MM.1S (cell line): ENCODE results near the gene AGPAT3.

ENCODE experiments used
- DNase-seq: peaks from one replicate; pipeline ENCODE4 v3.0.0-alpha.2; 2015
- H2AFZ ChIP-seq: fragments of 300-600 bp; sonication (generic); 2 replicates; pipeline ENCODE4 v1.6.0; 2016; ENCODE audit warnings: antibody characterized with exemption, low read length
- H3F3A ChIP-seq: fragments of 300-600 bp; sonication (generic); 2 replicates; pipeline ENCODE4 v1.6.1; 2016; ENCODE audit warnings: mild to moderate bottlenecking, antibody characterized with exemption, low read length, moderate library complexity, mixed read lengths; ENCODE audit not compliant: insufficient read depth
- H3K27ac ChIP-seq: fragments of 300-600 bp; sonication (generic); 2 replicates; pipeline ENCODE4 v1.5.1; 2016; ENCODE audit warnings: mild to moderate bottlenecking, low read length
- H3K27me3 ChIP-seq: fragments of 300-600 bp; sonication (generic); replicated peaks from 2 replicates; pipeline ENCODE4 v1.6.0; 2016; ENCODE audit warnings: low read length; ENCODE audit not compliant: insufficient read depth
- H3K36me3 ChIP-seq: fragments of 300-600 bp; sonication (generic); replicated peaks from 2 replicates; pipeline ENCODE4 v1.6.1; 2016; ENCODE audit warnings: mild to moderate bottlenecking, low read length, mixed read lengths; ENCODE audit not compliant: insufficient read depth
- H3K4me1 ChIP-seq: fragments of 300-600 bp; sonication (generic); 2 replicates; pipeline ENCODE4 v1.6.1; 2016; ENCODE audit warnings: low read length, mixed read lengths
- H3K4me2 ChIP-seq: fragments of 300-600 bp; sonication (generic); 2 replicates; pipeline ENCODE4 v1.6.0; 2016; ENCODE audit warnings: low read depth, low read length
- H3K4me3 ChIP-seq: fragments of 300-600 bp; sonication (generic); 2 replicates; pipeline ENCODE4 v1.5.1; 2016; ENCODE audit warnings: low read length, mixed read lengths
- H3K79me2 ChIP-seq: fragments of 300-600 bp; sonication (generic); 2 replicates; pipeline ENCODE4 v1.6.1; 2016; ENCODE audit warnings: mixed run types, low read length, mixed read lengths
- H3K9ac ChIP-seq: fragments of 300-600 bp; sonication (generic); 2 replicates; pipeline ENCODE4 v1.6.1; 2016; ENCODE audit warnings: low read length, mixed read lengths
- H3K9me2 ChIP-seq: fragments of 300-600 bp; sonication (generic); replicated peaks from 2 replicates; pipeline ENCODE4 v1.6.1; 2016; ENCODE audit warnings: mild to moderate bottlenecking, low read length, mixed read lengths; ENCODE audit not compliant: insufficient read depth
- H3K9me3 ChIP-seq: fragments of 300-600 bp; sonication (generic); replicated peaks from 2 replicates; pipeline ENCODE4 v1.6.1; 2016; ENCODE audit warnings: mild to moderate bottlenecking, low read length, mixed read lengths; ENCODE audit not compliant: insufficient read depth
- H4K20me1 ChIP-seq: fragments of 300-600 bp; sonication (generic); 2 replicates; pipeline ENCODE4 v1.6.1; 2016; ENCODE audit warnings: mild to moderate bottlenecking, low read length, moderate library complexity, mixed read lengths; ENCODE audit not compliant: insufficient read depth
- CTCF ChIP-seq: fragments of 300-600 bp; sonication (generic); IDR thresholded peaks from 2 replicates; pipeline ENCODE4 v1.5.1; 2016; ENCODE audit warnings: antibody characterized with exemption, low read length, mixed read lengths
- EZH2 ChIP-seq: fragments of 300-600 bp; sonication (generic); optimal IDR thresholded peaks from 2 replicates; pipeline ENCODE3; 2017; ENCODE audit warnings: low read depth, mild to moderate bottlenecking, antibody characterized with exemption, low read length, mixed read lengths
- EZH2phosphoT487 ChIP-seq: fragments of 300-600 bp; sonication (generic); IDR thresholded peaks from 2 replicates; pipeline ENCODE4 v1.6.1; 2018; ENCODE audit warnings: antibody characterized with exemption, low read length

Gene AGPAT3

GRCh38 chr21:43936247-43936967 lies 71.4 kb downstream of the AGPAT3 start:
- peaks cover 9% of the 10 kb centered on the region; the same call in 1 of the 2 replicates for H4K20me1 ChIP-seq
- H3K4me2 ChIP-seq = no peak overlapping the region
- peaks cover 89% of the 10 kb centered on the region for H3K79me2 ChIP-seq
- no peak overlapping the region for H2AFZ ChIP-seq
- DNase-seq = no peak
- no peak overlapping the region for H3K4me3 ChIP-seq
- no peaks in the 10 kb centered on the region for H3K27me3 ChIP-seq
- H3F3A ChIP-seq = peaks cover 11% of the 10 kb centered on the region
- H3K36me3 ChIP-seq = no peaks in the 10 kb centered on the region
- H3K9me3 ChIP-seq = no peaks in the 10 kb centered on the region
- no peak overlapping the region for H3K9ac ChIP-seq
- H3K9me2 ChIP-seq = no peaks in the 10 kb centered on the region
- TF ChIP-seq EZH2phosphoT487 = no peak
- no peak for TF ChIP-seq CTCF
- TF ChIP-seq EZH2 = no peak
- H3K4me1 ChIP-seq = peaks cover 5% of the 10 kb centered on the region; the same call in 1 of the 2 replicates
- no peak overlapping the region for H3K27ac ChIP-seq

GRCh38 chr21:43937051-43937832 lies 72.2 kb downstream of the AGPAT3 start:
- H3K9ac ChIP-seq = no peak overlapping the region
- no peak overlapping the region for H3K4me3 ChIP-seq
- peaks cover 5% of the 10 kb centered on the region; the same call in 1 of the 2 replicates for H3K4me1 ChIP-seq
- no peak overlapping the region for H3K4me2 ChIP-seq
- no peaks in the 10 kb centered on the region for H3K9me3 ChIP-seq
- H2AFZ ChIP-seq = no peak overlapping the region
- H3K36me3 ChIP-seq = no peaks in the 10 kb centered on the region
- H3K27me3 ChIP-seq = no peaks in the 10 kb centered on the region
- TF ChIP-seq EZH2phosphoT487 = no peak
- TF ChIP-seq EZH2 = no peak
- TF ChIP-seq CTCF = no peak
- no peaks in the 10 kb centered on the region for H3K9me2 ChIP-seq
- H3K27ac ChIP-seq = no peak overlapping the region
- peaks cover 9% of the 10 kb centered on the region; the same call in 1 of the 2 replicates for H4K20me1 ChIP-seq
- DNase-seq = no peak
- peaks cover 89% of the 10 kb centered on the region for H3K79me2 ChIP-seq
- peaks cover 11% of the 10 kb centered on the region for H3F3A ChIP-seq

GRCh38 chr21:43937891-43938309 lies 72.9 kb downstream of the AGPAT3 start:
- H3K4me3 ChIP-seq = no peak overlapping the region
- H3F3A ChIP-seq = peaks cover 11% of the 10 kb centered on the region
- no peaks in the 10 kb centered on the region for H3K27me3 ChIP-seq
- TF ChIP-seq CTCF = no peak
- no peak for TF ChIP-seq EZH2phosphoT487
- no peak for TF ChIP-seq EZH2
- H2AFZ ChIP-seq = no peak overlapping the region
- no peak overlapping the region for H3K9ac ChIP-seq
- H3K9me3 ChIP-seq = no peaks in the 10 kb centered on the region
- peaks cover 89% of the 10 kb centered on the region for H3K79me2 ChIP-seq
- H3K4me1 ChIP-seq = peaks cover 5% of the 10 kb centered on the region; the same call in 1 of the 2 replicates
- H3K4me2 ChIP-seq = peak overlapping the region; percentile 68; the same call in 1 of the 2 replicates
- H4K20me1 ChIP-seq = peaks cover 9% of the 10 kb centered on the region; the same call in 1 of the 2 replicates
- no peaks in the 10 kb centered on the region for H3K36me3 ChIP-seq
- H3K9me2 ChIP-seq = no peaks in the 10 kb centered on the region
- DNase-seq = no peak
- no peak overlapping the region for H3K27ac ChIP-seq
